Body of pancreas (tissue), 4 donors: ENCODE data around the gene H1-8. TPM values are rescaled to one million over a fixed set of nuclear protein-coding genes. Genes with fewer than 3 reads are reported as not detected.

Experiments used
- ATAC-seq: fragments of 150-250 bp; one replicate; pipeline ENCODE4 v1.9.1; 2016
- DNase-seq, 4 donors: peaks; one replicate each; pipeline ENCODE4 v3.0.0-alpha.2; 2019
- H3K27ac ChIP-seq, 4 donors: fragments of 200-600 bp; sonication (generic); 1 replicate in 3 of 4; 2 replicates in 1 of 4; pipeline versions ENCODE4 v1.5.1 to v1.6.1; 2016 to 2019; ENCODE audit warnings: mild to moderate bottlenecking in 1 of 4, mixed read lengths in 1 of 4, moderate library complexity in 1 of 4
- H3K27me3 ChIP-seq, 2 donors: fragments of 200-600 bp; sonication (generic); one replicate each; pipeline ENCODE4 v1.6.0; 2016; ENCODE audit warnings: mild to moderate bottlenecking in 1 of 2
- H3K36me3 ChIP-seq, 2 donors: fragments of 200-600 bp; sonication (generic); replicated peaks in 1 of 2; 2 replicates each; pipeline ENCODE4 v1.5.1; 2016; ENCODE audit warnings: low read depth in 2 of 2; ENCODE audit not compliant: insufficient read depth in 1 of 2
- H3K4me1 ChIP-seq: fragments of 200-600 bp; sonication (generic); one replicate; pipeline ENCODE4 v1.6.0; 2016
- H3K4me3 ChIP-seq, 2 donors: fragments of 200-600 bp; sonication (generic); 1 replicate in 1 of 2; 2 replicates in 1 of 2; pipeline ENCODE4 v1.5.1; 2016 to 2019
- H3K9me3 ChIP-seq, 3 donors: fragments of 200-600 bp; sonication (generic); 1 replicate in 2 of 3; 2 replicates in 1 of 3; pipeline ENCODE4 v1.5.1; 2016
- CTCF ChIP-seq, 7 experiments: fragments of 450-650 bp in 4 of 7; fragments of 200-600 bp in 3 of 7; sonication (generic) in 3 of 7; IDR thresholded peaks; one replicate each; pipeline ENCODE4 v1.5.1; 2016 to 2019; ENCODE audit warnings: antibody characterized with exemption in 7 of 7
- POLR2A ChIP-seq, 3 donors: fragments of 450-650 bp; IDR thresholded peaks; one replicate each; pipeline ENCODE4 v1.6.1; 2016; ENCODE audit warnings: antibody characterized with exemption in 3 of 3, mild to moderate bottlenecking in 2 of 3
- WGBS, 2 donors: methylation state at CpG; one replicate each; pipeline ENCODE4 v1.1.5; 2017; 5-methylcytosine and 5-hydroxymethylcytosine counted together
- intact Hi-C: fragments of 100-400 bp; cut with DNase I; formaldehyde crosslinking; loops from one replicate; pipeline ENCODE4 v1.15.1; 2023
- total RNA-seq, 2 donors: library from RNA; depleted of rRNA; stranded (reverse); fragments of >200 nt; gene quantifications; one replicate each; pipeline ENCODE4 v1.1.0, GENCODE V29; 2016

H1-8 gene
- total RNA-seq, 2 donors from 2014 or later: not detected

GRCh38 chr3:129500334-129500658 is 42.7 kb upstream of the H1-8 start:
- peaks cover 0 to 12% of the 10 kb centered on the region in 2 donors for H3K36me3 ChIP-seq
- TF ChIP-seq CTCF (IDR thresholded peaks at IDR 0.05): no peak
- TF ChIP-seq POLR2A (IDR thresholded peaks at IDR 0.05): no peak
- H3K4me3 ChIP-seq: no peak overlapping the region
- H3K4me1 ChIP-seq: no peaks in the 10 kb centered on the region
- no peaks in the 10 kb centered on the region for H3K27me3 ChIP-seq
- WGBS, 2 donors: 87 to 91% methylated on average over 5 of the region's 5 CpGs
- H3K9me3 ChIP-seq: no peaks in the 10 kb centered on the region
- intact Hi-C loops: no loop called here
- DNase-seq: no peak
- ATAC-seq: no peak
- H3K27ac ChIP-seq: no peak overlapping the region

GRCh38 chr3:129501630-129502029 is 41.3 kb upstream of the H1-8 start:
- intact Hi-C loops: no loop called here
- no peak for DNase-seq
- H3K4me1 ChIP-seq: no peaks in the 10 kb centered on the region
- H3K9me3 ChIP-seq: no peaks in the 10 kb centered on the region
- H3K27me3 ChIP-seq: no peaks in the 10 kb centered on the region
- TF ChIP-seq POLR2A (IDR thresholded peaks at IDR 0.05) (no peak), CTCF (IDR thresholded peaks at IDR 0.05) (no peak)
- H3K36me3 ChIP-seq: peaks cover 0 to 13% of the 10 kb centered on the region in 2 donors
- no peak overlapping the region for H3K27ac ChIP-seq
- no peak overlapping the region for H3K4me3 ChIP-seq
- ATAC-seq: no peak
- WGBS, 2 donors: 81 to 83% methylated on average over 5 of the region's 5 CpGs

- DNase-seq (no peak), ATAC-seq (no peak)
- Histone ChIP-seq H3K36me3 (peaks cover 0 to 16% of the 10 kb centered on the region in 2 donors), H3K27me3 (no peaks in the 10 kb centered on the region), H3K9me3 (no peaks in the 10 kb centered on the region), H3K4me1 (no peaks in the 10 kb centered on the region), H3K27ac (no peak overlapping the region), H3K4me3 (no peak overlapping the region)
- WGBS, 2 donors: 91% methylated on average over 16 to 18 of the region's 18 CpGs
- TF ChIP-seq CTCF (IDR thresholded peaks at IDR 0.05) (no peak), POLR2A (IDR thresholded peaks at IDR 0.05) (no peak)
- intact Hi-C loops: no loop called here
These were observed 40.1 kb upstream of the H1-8 start for GRCh38 chr3:129502641-129503408.

GRCh38 chr3:129503471-129504291 is 39.3 kb upstream of the H1-8 start:
- TF ChIP-seq POLR2A (IDR thresholded peaks at IDR 0.05): no peak
- TF ChIP-seq CTCF (IDR thresholded peaks at IDR 0.05): no peak
- 89% methylated on average over 12 to 13 of the region's 13 CpGs for WGBS, 2 donors
- Histone ChIP-seq H3K4me1 (no peaks in the 10 kb centered on the region), H3K4me3 (no peak overlapping the region), H3K36me3 (peaks cover 0 to 16% of the 10 kb centered on the region in 2 donors), H3K9me3 (no peaks in the 10 kb centered on the region), H3K27me3 (no peaks in the 10 kb centered on the region), H3K27ac (no peak overlapping the region)
- intact Hi-C loops: no loop called here
- ATAC-seq (no peak), DNase-seq (no peak)
